NCI-H1436 treated with DMSO at 0.1 percent for 48 hours (cell line): ENCODE data around the gene RBM12.
"Not testable (repeated sequence)": the region's sequence is repeated elsewhere in the genome, so short reads cannot be mapped to it uniquely, and the experiment has no call there.

ENCODE experiments used
- DNase-seq: peaks from one replicate; lab custom pipeline; 2025; lab: John Stamatoyannopoulos, UW

Gene RBM12

GRCh38 chr20:35698298-35699126, 33.8 kb upstream of the RBM12 start:
- DNase-seq: no peak

DNA sequence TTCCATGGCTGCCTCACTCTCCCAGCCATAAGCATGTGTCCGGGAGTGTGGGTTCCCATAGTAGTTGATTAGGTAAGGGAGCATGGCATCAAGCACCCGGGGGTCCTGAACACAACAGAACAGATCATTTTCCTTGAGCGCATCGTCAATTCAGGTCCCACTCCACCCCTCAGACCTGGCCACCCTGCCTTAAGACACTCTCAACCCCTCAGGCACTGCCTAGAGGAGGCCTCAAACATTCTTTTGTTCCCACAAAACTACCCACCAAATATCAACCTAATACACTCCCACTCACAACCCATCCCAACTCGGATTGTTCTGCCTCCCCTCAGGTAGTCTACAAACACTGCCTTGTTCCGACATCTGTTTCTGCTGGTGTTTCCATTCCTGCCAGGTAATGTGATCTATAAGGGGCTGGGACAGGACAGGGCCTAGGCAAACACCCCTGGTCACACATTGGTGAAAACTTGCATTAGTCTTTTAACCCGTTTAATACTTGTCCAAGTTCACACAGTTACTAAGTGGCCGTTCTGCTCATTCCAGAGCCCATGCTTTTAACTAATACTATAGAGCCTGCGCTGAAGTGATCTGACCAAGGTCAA, 33.1 kb upstream of the RBM12 start:
- DNase-seq: no peak

DNA sequence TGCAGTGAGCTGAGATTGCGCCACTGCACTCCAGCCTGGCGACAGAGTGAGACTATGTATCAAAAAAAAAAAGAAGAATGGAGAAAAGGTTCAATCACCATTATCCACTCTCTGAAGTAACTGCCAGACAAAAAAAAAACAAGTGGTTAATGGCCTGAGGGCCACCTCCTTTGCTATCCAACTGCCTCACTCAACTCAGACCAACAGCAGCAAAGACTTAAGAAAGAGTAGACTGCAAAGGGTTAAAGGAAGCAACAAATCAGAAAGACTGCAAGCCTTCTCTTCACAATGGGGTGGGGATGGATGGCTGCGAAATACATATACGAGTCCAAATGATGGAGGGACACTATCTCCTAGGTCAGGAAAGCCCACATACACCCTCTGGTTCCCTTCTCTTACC, 31.3 kb upstream of the RBM12 start:
- DNase-seq: no peak

- DNase-seq: no peak
Observed at GRCh38 chr20:35695245-35695749, 30.6 kb upstream of the RBM12 start.

GRCh38 chr20:35690265-35690664, 25.6 kb upstream of the RBM12 start:
- no peak for DNase-seq

DNA sequence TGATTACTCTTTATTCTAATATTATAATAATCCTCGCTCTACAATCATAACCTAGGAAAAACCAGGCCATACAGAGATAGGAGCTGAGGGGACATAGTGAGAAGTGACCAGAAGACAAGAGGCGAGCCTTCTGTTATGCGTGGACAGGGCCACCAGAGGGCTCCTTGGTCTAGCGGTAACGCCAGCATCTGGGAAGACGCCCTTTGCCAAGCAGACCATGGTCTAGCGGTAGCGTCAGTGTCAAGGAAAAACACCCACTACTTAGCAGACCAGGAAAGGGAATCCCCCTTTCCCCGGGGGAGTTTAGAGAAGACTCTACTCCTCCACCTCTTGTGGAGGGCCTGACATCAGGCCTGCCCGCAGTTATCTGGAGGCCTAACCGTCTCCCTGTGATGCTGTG, 22.2 kb upstream of the RBM12 start:
- not testable (repeated sequence) for DNase-seq

- not testable (repeated sequence) for DNase-seq
Observed at GRCh38 chr20:35685368-35685767, 20.7 kb upstream of the RBM12 start.

DNA sequence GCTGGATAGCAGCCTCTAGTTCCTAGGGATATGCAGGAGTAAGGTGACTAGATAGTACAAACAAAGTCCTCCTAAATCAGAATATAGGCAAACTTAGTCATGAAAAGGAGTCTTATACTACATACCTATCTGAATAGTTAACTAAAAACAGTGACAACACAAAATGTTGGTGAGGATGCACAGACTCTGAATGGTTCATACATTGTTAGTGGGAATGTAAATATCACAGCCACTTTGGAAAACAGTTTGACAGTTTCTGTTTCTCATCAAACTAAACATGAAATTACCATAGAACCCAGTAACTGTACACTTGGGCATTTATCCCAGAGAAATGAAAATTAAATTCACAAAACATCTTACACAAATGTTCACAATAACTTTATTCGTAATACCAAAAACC, 17.3 kb upstream of the RBM12 start:
- DNase-seq: no peak

DNA sequence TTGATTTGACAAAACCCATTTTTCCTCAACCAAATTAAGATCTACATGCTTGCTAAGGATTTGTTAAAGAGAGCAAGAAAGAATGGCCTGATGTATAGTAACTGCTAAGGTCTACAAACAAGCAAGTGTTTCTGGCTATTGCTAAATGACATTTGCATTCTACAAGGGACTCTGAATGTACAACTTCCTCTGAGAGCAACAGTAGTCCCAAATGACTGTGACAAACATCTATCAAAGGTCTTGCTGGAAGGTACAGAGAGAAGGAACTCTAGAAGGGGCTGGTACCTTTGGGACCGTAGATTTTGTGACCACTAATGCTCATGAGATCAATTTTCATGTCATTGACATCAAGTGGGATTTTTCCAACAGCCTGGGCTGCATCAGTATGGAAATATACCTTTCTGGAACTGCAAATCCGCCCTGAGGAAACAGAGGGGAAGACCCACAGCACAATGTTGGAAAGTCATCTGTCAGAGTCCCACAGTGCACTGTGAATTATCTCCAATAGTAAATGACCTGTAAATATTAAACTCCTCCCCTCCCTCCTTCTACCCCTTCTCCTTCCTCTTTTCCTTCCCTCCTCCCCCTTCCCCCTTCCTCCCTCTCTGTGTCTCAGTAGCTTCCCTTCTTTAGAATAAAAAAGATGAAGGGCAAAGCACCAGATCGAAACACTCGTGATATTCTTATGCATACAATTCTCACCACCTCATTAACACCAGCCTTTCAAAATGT, 15.9 kb upstream of the RBM12 start:
- DNase-seq: no peak

DNA sequence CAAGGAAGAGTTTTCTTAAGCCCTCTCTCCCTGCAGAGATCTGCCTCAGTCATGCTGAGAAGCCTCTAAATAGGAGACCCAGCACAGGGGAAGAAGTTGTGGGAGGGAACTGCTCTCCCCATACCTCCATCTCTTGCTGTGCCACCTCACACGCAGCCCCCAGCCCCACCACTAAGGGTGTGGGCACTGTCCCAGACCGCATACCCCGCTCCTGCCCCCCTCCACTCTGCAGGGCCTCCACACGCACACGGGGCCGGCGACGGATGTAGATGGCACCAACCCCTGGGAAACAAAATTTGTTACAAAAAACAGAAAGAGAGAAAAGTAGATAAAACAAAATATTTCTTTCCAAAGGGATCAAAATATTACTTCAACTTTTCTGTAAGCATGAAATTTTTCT, 10.2 kb upstream of the RBM12 start:
- no peak for DNase-seq

- no peak for DNase-seq
Observed at GRCh38 chr20:35673884-35674283, 9.2 kb upstream of the RBM12 start.

- no peak for DNase-seq
Observed at GRCh38 chr20:35669681-35670080, 5.0 kb upstream of the RBM12 start.

- no peak for DNase-seq
Observed at GRCh38 chr20:35669221-35669620, 4.5 kb upstream of the RBM12 start.

DNA sequence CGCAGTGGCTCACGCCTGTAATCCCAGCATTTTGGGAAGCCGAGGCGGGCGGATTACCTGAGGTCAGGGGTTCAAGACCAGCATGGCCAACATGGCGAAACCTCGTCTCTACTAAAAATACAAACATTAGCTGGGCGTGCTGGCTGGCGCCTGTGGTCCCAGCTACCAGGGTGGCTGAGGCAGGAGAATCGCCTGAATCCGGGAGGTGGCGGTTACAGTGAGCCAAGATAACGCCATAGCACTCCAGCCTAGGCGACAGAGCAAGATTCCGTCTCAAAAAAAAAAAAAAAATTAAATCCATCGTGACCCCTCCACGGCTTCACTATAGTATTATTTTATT, 1.2 kb upstream of the RBM12 start:
- no peak for DNase-seq

DNA sequence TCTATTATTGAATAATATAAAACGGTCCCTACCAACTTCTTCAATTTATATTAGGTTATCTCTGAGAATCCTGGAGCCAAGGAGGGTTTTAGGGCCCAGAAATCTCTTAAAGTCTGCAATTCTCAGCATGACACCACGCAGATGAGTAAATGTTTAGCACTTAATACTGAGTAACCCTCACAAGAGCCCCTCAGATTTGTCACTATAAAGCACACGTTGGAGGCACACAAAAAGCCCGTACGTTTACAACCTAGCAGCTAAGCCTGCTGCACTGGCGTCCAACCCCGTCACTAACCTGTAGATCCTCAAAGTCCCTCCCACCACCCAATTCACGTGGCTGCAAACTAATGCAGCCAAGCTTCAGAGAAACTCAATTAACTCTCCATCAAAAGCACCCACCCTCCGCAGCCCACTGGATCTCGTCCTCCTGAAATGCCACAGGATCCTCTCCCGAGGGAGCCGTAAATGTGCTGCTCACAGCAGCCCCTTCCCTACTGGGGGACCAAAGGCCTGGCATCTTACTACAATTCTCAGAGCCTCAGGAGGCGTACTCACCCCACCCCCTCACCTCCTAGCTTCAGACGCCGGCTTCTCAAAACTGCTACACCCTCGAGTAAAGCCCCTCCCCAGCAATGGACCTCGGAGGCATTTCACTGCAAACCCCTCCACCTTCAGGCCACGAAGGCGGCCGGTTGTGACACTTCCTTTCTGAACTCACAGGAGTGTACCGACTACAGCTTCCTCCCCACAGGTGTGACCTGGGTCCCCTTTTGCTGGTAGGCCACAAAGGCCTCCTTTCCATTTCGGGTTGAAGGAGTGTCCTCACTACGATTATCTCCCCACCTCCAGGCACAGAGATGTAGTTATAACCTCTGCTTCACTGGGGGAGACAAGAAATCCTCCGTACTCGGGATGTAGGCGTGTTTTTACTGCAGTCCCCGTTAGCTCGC, 909 bp downstream of the RBM12 start:
- DNase-seq: no peak

DNA sequence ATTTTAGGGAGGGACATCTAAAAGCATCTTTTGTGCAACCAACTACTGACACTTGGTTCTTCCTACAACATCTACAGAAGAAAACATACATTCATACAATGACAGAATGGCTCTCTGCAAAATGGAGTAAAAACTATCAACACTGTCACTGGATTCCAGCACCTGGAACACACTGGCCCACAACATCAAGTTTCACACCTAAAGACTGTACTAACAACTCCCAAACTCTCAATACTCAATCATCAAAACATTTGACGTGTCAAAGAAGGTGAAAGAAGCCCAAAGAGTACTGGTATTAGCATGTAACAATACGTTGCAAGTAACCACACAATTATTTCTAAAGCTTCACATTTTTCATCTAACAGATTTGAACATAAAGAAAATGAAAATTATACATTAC, 2.1 kb downstream of the RBM12 start:
- DNase-seq: no peak

GRCh38 chr20:35661908-35662307, 2.8 kb downstream of the RBM12 start:
- DNase-seq: no peak

DNA sequence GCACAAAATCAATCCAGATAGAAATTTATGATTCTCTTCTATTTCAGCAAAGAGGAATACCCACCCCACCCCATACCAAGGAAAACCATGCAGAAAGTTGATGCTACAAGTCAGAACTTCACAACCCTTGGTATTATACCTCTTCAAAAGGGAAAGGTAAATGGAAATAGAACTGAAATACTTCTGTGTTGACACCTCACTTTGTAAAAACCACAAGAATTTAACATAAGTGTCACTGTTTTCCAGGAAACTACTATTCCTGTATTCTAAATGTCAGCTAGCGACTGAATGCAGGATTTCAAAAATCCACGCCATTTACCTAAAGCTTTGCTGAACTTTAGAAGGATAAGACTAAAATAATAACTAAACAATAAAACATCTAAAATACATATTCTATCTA, 3.6 kb downstream of the RBM12 start:
- DNase-seq: no peak

- no peak for DNase-seq
Observed at GRCh38 chr20:35660122-35660937, 4.4 kb downstream of the RBM12 start.

- no peak for DNase-seq
Observed at GRCh38 chr20:35657271-35657670, 7.4 kb downstream of the RBM12 start.

GRCh38 chr20:35654415-35654814, 10.3 kb downstream of the RBM12 start:
- DNase-seq: no peak
